ENCODE measurements around the gene SRSF1.

- TF ChIP-seq GATA2 (IDR thresholded peaks at IDR 0.05; ENCODE audit: low read depth, low read length) = no peak
- TF ChIP-seq GATA3 (IDR thresholded peaks at IDR 0.05; ENCODE audit: low read depth, low read length) = no peak
Measured at GRCh38 chr17:57963149-57963511, 43.9 kb downstream of the SRSF1 start.
